Amygdala (tissue), 56 donors: Measurements from ENCODE around the gene ZNF600.
"Not testable (repeated sequence)": the region's sequence is repeated elsewhere in the genome, so short reads cannot be mapped to it uniquely, and the experiment has no call there.

Experiments
- DNase-seq, 56 donors: peaks; one replicate each; lab custom pipeline; 2025; lab: John Stamatoyannopoulos, UW

ZNF600 gene

DNA sequence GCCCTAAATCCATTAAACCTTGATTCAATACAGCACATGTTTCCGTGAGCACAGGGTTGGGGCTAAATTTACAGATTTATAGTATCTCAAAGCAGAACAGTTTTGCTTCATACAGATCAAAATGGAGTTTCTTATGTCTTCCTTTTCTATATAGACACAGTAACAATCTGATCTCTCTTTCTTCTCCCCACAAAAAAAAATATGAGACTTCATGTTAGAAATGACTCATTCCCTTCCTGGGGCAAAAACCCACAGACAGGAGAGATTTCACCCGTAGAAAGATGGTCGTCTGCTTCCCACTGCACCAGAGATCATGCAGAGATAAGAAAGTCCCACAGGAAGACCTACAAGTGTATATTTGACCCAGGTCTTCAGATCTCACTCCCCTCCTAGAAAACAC lies 44.1 kb downstream of the ZNF600 start:
- no peak for DNase-seq

- DNase-seq = no peak
Observed at GRCh38 chr19:52741951-52742485, 44.6 kb downstream of the ZNF600 start.

DNA sequence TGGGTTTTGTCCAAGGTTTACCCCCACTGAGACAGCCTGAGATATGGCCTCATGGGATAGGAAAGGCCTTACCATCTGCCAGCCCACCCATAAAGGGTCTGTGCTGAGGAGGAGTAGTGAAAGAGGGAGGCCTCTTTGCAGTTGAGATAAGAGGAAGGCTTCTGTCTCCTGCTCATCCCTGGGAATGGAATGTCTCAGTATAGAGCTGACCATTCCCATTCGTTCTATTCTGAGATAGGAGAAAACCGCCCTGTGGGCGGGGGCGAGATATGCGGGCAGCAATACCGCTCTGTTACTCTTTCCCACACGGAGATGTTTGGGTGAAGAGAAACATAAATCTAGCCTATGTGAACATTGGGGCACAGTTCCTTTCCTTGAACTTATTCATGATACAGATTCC lies 45.2 kb downstream of the ZNF600 start:
- DNase-seq = not testable (repeated sequence)

DNA sequence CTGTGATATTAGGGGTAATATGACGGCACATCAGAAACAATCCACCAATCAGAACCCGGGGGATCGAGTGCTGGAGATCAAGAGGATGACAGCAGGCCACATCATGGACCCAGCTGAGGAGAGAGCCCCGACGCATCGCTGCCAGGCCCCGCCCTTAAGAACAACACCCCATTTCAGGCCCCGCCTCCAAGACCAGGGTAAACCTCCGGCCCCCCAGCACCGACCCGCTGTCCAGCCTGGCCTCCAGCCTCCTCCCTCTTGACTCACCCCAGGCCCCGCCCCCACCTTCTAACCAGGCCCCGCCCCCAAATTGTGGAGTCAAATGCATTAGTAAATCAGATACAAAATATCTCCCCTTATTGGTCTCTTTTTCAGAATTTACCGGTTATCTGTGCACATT lies 47.0 kb downstream of the ZNF600 start:
- DNase-seq = no peak

- peak in 14 of 56 donors; percentile 1 to 46 (median 12) for DNase-seq
Observed at GRCh38 chr19:52735734-52736133, 50.9 kb downstream of the ZNF600 start.

GRCh38 chr19:52734893-52735661 lies 51.5 kb downstream of the ZNF600 start, which contains the start of gene ZNF611:
Gene ZNF611, minus strand, starts transcription at chr19:52735044. Its CDS starts 19,150 bp downstream, at chr19:52715894.
- DNase-seq = peak; percentile 37 to 98 (median 92)

DNA sequence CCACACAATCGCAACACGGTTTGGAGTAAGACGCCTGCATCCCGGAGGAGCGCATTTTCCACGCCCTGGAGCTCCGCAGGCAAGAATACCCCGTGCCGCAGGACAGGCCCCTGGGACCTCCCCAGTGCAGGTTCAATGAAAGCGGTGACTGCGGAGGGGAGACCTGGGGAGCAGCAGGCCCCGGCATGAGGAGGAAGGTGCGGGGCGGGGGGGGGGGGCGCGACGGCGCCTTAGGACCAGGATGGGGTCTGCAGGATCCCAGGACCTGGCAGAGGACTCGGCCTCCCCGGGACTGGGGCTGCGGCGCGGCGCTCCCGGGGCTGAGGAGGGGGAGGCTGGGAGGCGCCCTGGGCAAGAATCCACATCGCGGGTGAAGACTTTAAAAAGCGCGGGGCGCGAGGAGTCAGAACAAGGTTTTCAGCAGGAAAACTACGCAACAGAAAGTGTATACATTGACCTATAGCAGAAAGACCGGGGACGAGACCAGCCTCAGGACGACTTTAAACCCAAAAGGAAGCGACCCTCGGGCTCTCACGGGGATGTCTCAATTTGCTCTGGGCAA lies 52.2 kb downstream of the ZNF600 start:
- DNase-seq = peak in 13 of 56 donors; percentile 17 to 51 (median 34)

DNA sequence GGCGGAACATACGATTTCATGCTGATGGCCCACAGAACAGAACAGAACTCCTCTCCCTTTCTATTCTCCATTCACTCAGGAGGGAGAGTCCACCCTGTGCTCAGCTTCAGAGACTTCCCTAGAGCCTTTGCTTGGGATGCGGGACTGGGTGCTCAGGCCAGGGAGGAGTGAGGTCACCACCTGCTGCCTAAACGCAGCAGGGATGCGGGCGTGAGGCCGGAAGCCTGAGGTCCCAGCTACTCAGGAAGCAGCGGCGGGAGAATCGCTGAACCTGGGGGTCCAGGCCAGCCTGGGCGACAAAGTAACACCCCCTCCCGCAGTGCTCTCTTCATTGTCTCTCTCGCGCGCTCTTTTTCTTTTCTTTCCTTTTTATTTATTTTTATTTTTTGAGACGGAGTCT lies 60.5 kb downstream of the ZNF600 start:
- not testable (repeated sequence) for DNase-seq

DNA sequence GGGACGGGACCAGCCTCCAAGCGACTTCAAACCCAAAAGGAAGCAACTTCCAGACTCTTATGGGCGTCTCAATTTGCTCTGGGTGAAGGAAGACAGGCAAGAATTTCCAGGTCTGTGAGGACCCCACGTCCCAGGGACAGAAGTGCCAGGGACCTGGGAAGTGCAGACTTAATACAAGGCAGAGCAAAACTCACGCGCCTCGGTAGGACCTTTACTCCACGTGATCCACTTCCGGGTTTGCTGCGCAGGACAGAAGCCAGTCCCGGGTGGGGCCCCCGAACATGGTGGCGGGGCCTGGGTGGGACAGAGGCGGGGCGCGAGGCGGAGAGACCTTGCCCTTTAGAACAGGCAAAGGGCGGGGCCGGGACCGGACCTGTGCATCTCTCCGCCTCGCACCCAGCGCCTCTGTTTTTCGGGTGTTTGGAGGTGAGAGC lies 61.0 kb downstream of the ZNF600 start:
- DNase-seq = no peak

DNA sequence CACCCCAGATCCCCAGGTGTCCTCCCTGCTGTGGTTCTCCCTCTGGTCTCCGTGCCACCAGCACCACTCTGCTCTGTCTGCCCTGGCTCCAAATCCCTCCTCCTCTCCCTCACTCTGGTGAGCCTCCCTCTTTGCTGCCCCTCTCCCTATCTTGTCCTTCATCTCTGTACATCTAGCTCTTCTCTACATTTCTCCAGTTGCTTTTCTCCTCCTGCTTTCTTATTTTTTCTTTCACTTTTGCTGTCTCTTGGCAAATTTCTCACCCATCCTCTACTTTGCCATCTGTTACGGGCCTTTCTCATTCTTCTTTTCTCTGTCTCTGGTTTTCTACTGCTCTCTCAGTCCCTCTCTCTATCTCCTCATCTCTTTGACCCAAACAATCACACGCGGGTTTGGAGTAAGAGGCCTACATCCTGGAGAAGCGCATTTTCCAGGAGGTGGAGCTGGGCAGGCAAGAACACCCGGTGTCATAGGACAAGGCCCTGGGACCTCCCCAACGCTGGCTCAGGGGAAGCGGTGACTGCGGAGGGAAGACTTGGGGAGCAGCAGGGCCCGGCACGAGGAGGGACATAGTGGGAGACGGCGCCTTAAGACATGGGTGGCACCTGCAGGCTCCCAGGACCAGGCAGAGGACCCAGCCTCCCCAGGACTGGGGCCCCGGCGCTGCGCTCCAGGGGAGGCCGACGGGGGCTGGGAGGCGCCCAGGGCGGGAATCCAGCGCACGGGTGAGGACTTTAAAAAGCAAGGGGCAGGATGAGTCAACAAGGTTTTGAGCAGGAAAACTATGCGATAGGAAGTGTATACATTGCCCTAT lies 61.7 kb downstream of the ZNF600 start:
- DNase-seq = no peak

GRCh38 chr19:52723907-52724598 lies 62.5 kb downstream of the ZNF600 start:
- not testable (repeated sequence) for DNase-seq

- no peak for DNase-seq
Observed at GRCh38 chr19:52722062-52723003, 64.3 kb downstream of the ZNF600 start.

GRCh38 chr19:52720541-52720940 lies 66.0 kb downstream of the ZNF600 start:
- DNase-seq = not testable (repeated sequence)

DNA sequence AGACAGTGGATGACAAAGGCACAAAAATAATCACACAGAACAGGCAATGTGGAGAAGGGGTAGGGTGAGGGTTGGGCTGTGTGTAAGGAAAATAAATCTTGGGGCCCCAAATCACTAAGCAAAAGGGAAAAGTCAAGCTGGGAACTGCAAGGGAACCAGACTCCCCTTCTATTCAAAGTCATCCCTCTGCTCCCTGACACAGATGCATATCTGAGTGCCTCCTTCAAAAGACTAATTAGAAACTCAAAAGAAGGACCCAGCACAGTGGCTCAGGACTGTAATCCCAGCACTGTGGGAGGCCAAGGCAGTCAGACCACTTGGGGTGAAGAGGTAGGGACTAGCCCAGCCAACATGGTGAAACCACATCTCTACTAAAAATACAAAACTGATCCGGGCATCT lies 70.1 kb downstream of the ZNF600 start:
- no peak for DNase-seq

- DNase-seq = not testable (repeated sequence)
Observed at GRCh38 chr19:52715902-52716301, 70.7 kb downstream of the ZNF600 start.

DNA sequence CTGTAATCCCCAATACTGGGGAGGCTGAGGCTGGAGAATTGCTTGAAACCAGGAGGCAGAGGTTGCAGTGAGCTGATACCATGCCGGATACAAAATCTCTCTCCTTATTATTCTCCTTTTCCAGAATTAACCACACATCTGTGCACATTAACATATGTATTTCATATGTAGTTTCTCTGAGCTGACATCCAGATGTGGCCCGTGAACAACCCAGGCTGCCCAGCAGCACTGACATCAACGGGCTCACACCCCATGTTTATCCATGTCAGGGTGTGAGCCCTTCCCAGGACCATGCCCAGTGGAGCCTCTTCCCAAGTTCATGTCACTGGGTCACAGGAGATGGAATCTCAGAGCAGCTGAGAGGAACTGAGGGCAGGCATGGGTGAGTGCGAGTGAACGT lies 71.3 kb downstream of the ZNF600 start:
- not testable (repeated sequence) for DNase-seq
